ENCODE measurements around the gene NAA15.
"Not testable (repeated sequence)": the region's sequence is repeated elsewhere in the genome, so short reads cannot be mapped to it uniquely, and the experiment has no call there.

NAA15 gene

GRCh38 chr4:139447078-139447477 lies 145.8 kb downstream of the NAA15 start:
- in situ Hi-C loops (cut with MboI; ENCODE audit: low sequenced_read_pairs) = not testable (repeated sequence)

GRCh38 chr4:139450586-139450985 lies 149.3 kb downstream of the NAA15 start:
- in situ Hi-C loops (cut with MboI; ENCODE audit: low sequenced_read_pairs) = no loop called here

GRCh38 chr4:139451997-139452396 lies 150.7 kb downstream of the NAA15 start:
- in situ Hi-C loops (cut with MboI; ENCODE audit: low sequenced_read_pairs) = no loop called here

- in situ Hi-C loops (cut with MboI; ENCODE audit: low sequenced_read_pairs) = no loop called here
These were observed 151.7 kb downstream of the NAA15 start for GRCh38 chr4:139453041-139453370.

- in situ Hi-C loops (cut with MboI; ENCODE audit: low sequenced_read_pairs) = no loop called here
These were observed 152.2 kb downstream of the NAA15 start for GRCh38 chr4:139453371-139454110.

GRCh38 chr4:139454111-139455045 lies 153.1 kb downstream of the NAA15 start, which contains the start of gene RAB33B:
Gene RAB33B, plus strand, starts transcription at chr4:139454121. Its CDS starts 75 bp downstream, at chr4:139454196.
- in situ Hi-C loops (cut with MboI; ENCODE audit: low sequenced_read_pairs) = no loop called here

- in situ Hi-C loops (cut with MboI; ENCODE audit: low sequenced_read_pairs) = no loop called here
These were observed 153.8 kb downstream of the NAA15 start for GRCh38 chr4:139455126-139455538.

GRCh38 chr4:139457318-139457717 lies 156.0 kb downstream of the NAA15 start:
- in situ Hi-C loops (cut with MboI; ENCODE audit: low sequenced_read_pairs) = no loop called here

- in situ Hi-C loops (cut with MboI; ENCODE audit: low sequenced_read_pairs) = no loop called here
These were observed 157.2 kb downstream of the NAA15 start for GRCh38 chr4:139458543-139458942.

GRCh38 chr4:139458999-139459398 lies 157.7 kb downstream of the NAA15 start:
- in situ Hi-C loops (cut with MboI; ENCODE audit: low sequenced_read_pairs) = no loop called here

- in situ Hi-C loops (cut with MboI; ENCODE audit: low sequenced_read_pairs) = no loop called here
These were observed 159.3 kb downstream of the NAA15 start for GRCh38 chr4:139460565-139460964.

- in situ Hi-C loops (cut with MboI; ENCODE audit: low sequenced_read_pairs) = no loop called here
These were observed 159.8 kb downstream of the NAA15 start for GRCh38 chr4:139461022-139461628.

- in situ Hi-C loops (cut with MboI; ENCODE audit: low sequenced_read_pairs) = not testable (repeated sequence)
These were observed 163.2 kb downstream of the NAA15 start for GRCh38 chr4:139464512-139464911.

GRCh38 chr4:139465922-139466321 lies 164.6 kb downstream of the NAA15 start:
- in situ Hi-C loops (cut with MboI; ENCODE audit: low sequenced_read_pairs) = no loop called here

GRCh38 chr4:139468756-139469155 lies 167.5 kb downstream of the NAA15 start:
- in situ Hi-C loops (cut with MboI; ENCODE audit: low sequenced_read_pairs) = not testable (repeated sequence)

- in situ Hi-C loops (cut with MboI; ENCODE audit: low sequenced_read_pairs) = no loop called here
These were observed 167.9 kb downstream of the NAA15 start for GRCh38 chr4:139469216-139469615.

Data from hTERT RPE-1 (cell line).